Measurements from ENCODE around the gene ODAD3.
"Not testable (repeated sequence)": the region's sequence is repeated elsewhere in the genome, so short reads cannot be mapped to it uniquely, and the experiment has no call there.

ODAD3 gene

GRCh38 chr19:11437955-11438354 lies 3.0 kb upstream of the ODAD3 start:
- DNase-seq (ENCODE audit: low read depth in 2 of 2), result no peak

- peak in 1 of 2 donors; percentile 14 for DNase-seq (ENCODE audit: low read depth in 2 of 2)
These were observed 952 bp upstream of the ODAD3 start for GRCh38 chr19:11435833-11436313.

- no peak for DNase-seq (ENCODE audit: low read depth in 2 of 2)
These were observed 241 bp downstream of the ODAD3 start for GRCh38 chr19:11434703-11435056.

GRCh38 chr19:11433526-11433925 lies 1.4 kb downstream of the ODAD3 start:
- DNase-seq (ENCODE audit: low read depth in 2 of 2), result not testable (repeated sequence)

GRCh38 chr19:11426656-11427055 lies 8.3 kb downstream of the ODAD3 start:
- DNase-seq (ENCODE audit: low read depth in 2 of 2), result no peak

GRCh38 chr19:11425719-11426457 lies 9.0 kb downstream of the ODAD3 start:
- no peak for DNase-seq (ENCODE audit: low read depth in 2 of 2)

GRCh38 chr19:11423791-11424181 lies 11.1 kb downstream of the ODAD3 start:
- no peak for DNase-seq (ENCODE audit: low read depth in 2 of 2)

GRCh38 chr19:11423164-11423790 lies 11.6 kb downstream of the ODAD3 start:
- no peak for DNase-seq (ENCODE audit: low read depth in 2 of 2)

GRCh38 chr19:11422163-11423065 lies 12.5 kb downstream of the ODAD3 start:
- DNase-seq (ENCODE audit: low read depth in 2 of 2), result peak; percentile 32 to 56

- DNase-seq (ENCODE audit: low read depth in 2 of 2), result peak in 1 of 2 donors; percentile 39
These were observed 13.4 kb downstream of the ODAD3 start for GRCh38 chr19:11421371-11422098.

GRCh38 chr19:11420429-11421370 lies 14.2 kb downstream of the ODAD3 start:
- DNase-seq (ENCODE audit: low read depth in 2 of 2), result no peak

- no peak for DNase-seq (ENCODE audit: low read depth in 2 of 2)
These were observed 16.1 kb downstream of the ODAD3 start, which contains the start of gene RGL3 for GRCh38 chr19:11418549-11419506. Gene RGL3 (minus strand): TSS chr19:11419314. CDS start chr19:11419278, 36 bp downstream.

- DNase-seq (ENCODE audit: low read depth in 2 of 2), result no peak
These were observed 16.8 kb downstream of the ODAD3 start for GRCh38 chr19:11418094-11418548.

- DNase-seq (ENCODE audit: low read depth in 2 of 2), result no peak
These were observed 18.4 kb downstream of the ODAD3 start for GRCh38 chr19:11416346-11417052.

- no peak for DNase-seq (ENCODE audit: low read depth in 2 of 2)
These were observed 20.4 kb downstream of the ODAD3 start for GRCh38 chr19:11414544-11414943.

- no peak for DNase-seq (ENCODE audit: low read depth in 2 of 2)
These were observed 24.2 kb downstream of the ODAD3 start for GRCh38 chr19:11410682-11411081.

- no peak for DNase-seq (ENCODE audit: low read depth in 2 of 2)
These were observed 26.3 kb downstream of the ODAD3 start for GRCh38 chr19:11408591-11408990.

- DNase-seq (ENCODE audit: low read depth in 2 of 2), result not testable (repeated sequence)
These were observed 28.2 kb downstream of the ODAD3 start for GRCh38 chr19:11406703-11407236.
